ENCODE results near the gene FRS2.

The FRS2 gene

DNA sequence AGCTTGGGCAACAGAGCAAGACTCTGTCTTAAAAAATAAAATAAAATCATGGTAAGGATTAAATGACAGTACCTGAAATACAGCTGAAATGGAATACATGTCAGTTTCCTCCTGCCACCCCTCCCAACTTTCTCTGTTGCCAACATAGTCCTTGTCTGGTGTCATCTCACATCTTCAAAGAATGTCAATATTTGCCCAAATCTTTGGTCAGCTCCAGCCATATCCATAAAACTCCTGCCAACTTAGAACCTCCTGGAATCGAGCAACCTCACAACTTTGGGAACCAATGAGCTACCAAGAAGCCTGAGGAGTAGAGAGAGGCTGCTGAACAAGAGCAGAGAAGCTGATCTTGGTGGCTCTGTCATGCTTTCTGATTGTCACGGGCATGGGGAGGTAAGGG is 151.4 kb downstream of the FRS2 start:
- CTCF ChIA-PET, result interaction anchor here (17.7 kb wide), 1 partner anchor 19 kb away, joined by 166 read pairs; no protein-coding TSS in a partner anchor
- POLR2A ChIA-PET, result no interaction called here
- no peak overlapping the region for H3K4me3 ChIP-seq (ENCODE audit: low read depth, low read length)
- TF ChIP-seq, protein P1, sequence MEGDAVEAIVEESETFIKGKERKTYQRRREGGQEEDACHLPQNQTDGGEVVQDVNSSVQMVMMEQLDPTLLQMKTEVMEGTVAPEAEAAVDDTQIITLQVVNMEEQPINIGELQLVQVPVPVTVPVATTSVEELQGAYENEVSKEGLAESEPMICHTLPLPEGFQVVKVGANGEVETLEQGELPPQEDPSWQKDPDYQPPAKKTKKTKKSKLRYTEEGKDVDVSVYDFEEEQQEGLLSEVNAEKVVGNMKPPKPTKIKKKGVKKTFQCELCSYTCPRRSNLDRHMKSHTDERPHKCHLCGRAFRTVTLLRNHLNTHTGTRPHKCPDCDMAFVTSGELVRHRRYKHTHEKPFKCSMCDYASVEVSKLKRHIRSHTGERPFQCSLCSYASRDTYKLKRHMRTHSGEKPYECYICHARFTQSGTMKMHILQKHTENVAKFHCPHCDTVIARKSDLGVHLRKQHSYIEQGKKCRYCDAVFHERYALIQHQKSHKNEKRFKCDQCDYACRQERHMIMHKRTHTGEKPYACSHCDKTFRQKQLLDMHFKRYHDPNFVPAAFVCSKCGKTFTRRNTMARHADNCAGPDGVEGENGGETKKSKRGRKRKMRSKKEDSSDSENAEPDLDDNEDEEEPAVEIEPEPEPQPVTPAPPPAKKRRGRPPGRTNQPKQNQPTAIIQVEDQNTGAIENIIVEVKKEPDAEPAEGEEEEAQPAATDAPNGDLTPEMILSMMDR (IDR thresholded peaks at IDR 0.05; ENCODE audit: insufficient read depth, low read length, missing control alignments), result no peak
- no peak for DNase-seq (ENCODE audit: low read depth, low spot score)

DNA sequence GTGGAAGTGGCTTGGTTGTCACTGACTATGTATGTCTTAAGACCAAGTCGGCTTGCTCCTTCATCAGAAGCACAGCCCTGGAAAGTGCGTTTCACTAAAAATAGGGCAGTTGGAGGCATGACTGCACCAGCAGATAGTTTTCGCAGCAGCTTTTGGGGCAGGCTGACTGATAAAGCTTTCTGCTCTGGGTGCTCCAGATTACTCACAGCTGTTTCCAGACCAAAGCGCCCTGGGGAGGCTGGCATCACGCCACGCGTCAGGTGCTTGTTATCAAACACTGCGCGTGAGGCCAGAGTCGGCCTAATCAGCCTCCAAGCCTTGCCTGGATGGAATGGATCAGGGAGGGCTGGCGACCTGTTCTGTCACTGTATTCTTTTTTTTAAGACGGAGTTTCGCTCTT is 153.8 kb downstream of the FRS2 start:
- H3K4me3 ChIP-seq (ENCODE audit: low read depth, low read length), result no peak overlapping the region
- CTCF ChIA-PET, result interaction anchor here (17.7 kb wide), 1 partner anchor 17 kb away, joined by 166 read pairs; no protein-coding TSS in a partner anchor
- POLR2A ChIA-PET, result no interaction called here
- TF ChIP-seq, protein P1 (IDR thresholded peaks at IDR 0.05; ENCODE audit: insufficient read depth, low read length, missing control alignments), result no peak
- no peak for DNase-seq (ENCODE audit: low read depth, low spot score)

DNA sequence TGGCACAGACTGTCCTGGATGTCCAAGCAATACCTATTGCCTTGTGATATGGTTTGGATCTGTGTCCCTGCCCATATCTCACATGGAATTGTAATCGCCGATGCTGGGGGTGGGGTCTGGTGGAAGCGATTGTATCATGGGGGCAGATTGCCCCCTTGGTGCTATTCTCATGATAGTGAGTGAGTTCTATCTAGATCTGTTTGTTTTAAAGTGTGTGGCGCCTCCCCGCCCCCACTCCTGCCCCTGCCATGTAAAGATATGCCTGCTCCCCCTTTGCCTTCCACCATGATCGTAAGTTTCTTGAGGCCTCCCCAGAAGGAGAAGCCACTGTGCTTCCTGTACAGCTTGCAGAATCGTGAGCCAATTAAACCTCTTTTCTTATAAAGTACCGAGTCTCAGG is 157.3 kb downstream of the FRS2 start:
- no peak for DNase-seq (ENCODE audit: low read depth, low spot score)
- H3K4me3 ChIP-seq (ENCODE audit: low read depth, low read length), result no peak overlapping the region
- POLR2A ChIA-PET, result no interaction called here
- TF ChIP-seq, protein P1 (IDR thresholded peaks at IDR 0.05; ENCODE audit: insufficient read depth, low read length, missing control alignments), result no peak
- CTCF ChIA-PET, result interaction anchor here (1.5 to 17.7 kb wide), 2 partner anchors 11 to 13 kb away, joined by 5 to 166 read pairs; no protein-coding TSS in a partner anchor

All from AG04449 (cell line).